ENCODE results near the gene MAP2K4. TPM values are rescaled to one million over a fixed set of nuclear protein-coding genes. Genes with fewer than 3 reads are reported as not detected.

The MAP2K4 gene
- total and polyA plus RNA-seq, 2 of the 13 experiments (the other 11 are each of a cell fraction or from before 2014, with no cell fraction given): 21.5 to 35.6 TPM

DNA sequence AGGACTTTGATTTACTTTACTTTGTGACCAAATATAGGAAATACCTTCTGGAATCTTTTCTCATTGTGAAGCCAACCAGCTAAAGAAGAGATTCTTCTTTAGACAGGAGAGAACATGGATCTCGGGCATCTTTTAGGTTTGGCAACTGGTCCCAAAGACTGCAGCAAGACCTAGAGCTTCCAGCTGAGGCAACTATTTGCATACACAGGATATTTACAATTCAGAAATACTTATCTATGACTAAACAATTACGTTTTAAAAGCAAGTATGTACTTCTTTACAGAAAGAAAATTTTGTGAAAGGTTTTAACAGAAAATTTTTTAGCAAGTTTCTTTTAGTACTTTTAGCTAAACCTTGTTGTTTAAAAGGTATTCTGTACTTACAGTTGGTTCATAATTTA lies 106.5 kb downstream of the MAP2K4 start:
- Histone ChIP-seq H3K4me3 (replicated peaks in 1 of 3; ENCODE audit: insufficient read depth in 1 of 3, low read depth in 2 of 3, low read length in 3 of 3) (no peak overlapping the region), H3K9me3 (ENCODE audit: low read length) (no peaks in the 10 kb centered on the region), H3K27me3 (ENCODE audit: control insufficient read depth in 1 of 2, insufficient read depth in 2 of 2, low read length in 2 of 2) (no peaks in the 10 kb centered on the region), H3K79me2 (ENCODE audit: insufficient read depth, low read length) (no peaks in the 10 kb centered on the region), H3K4me2 (ENCODE audit: low read depth, low read length) (no peak overlapping the region), H3K4me1 (ENCODE audit: insufficient read depth, low read length) (no peaks in the 10 kb centered on the region), H3K9ac (ENCODE audit: insufficient read depth, low read depth, low read length) (no peak overlapping the region), H3K27ac (ENCODE audit: extremely low read length, insufficient read depth, low read length) (no peak overlapping the region), H3K36me3 (replicated peaks in 1 of 2; ENCODE audit: control insufficient read depth in 1 of 2, insufficient read depth in 2 of 2, low read length in 2 of 2) (peaks cover 6 to 53% of the 10 kb centered on the region in 2 experiments), H2AFZ (ENCODE audit: low read length) (no peak overlapping the region), H4K20me1 (ENCODE audit: insufficient read depth, low read length) (no peaks in the 10 kb centered on the region)
- CTCF ChIA-PET (ENCODE audit: low intra/inter-chr PET ratio, low total read pairs): no interaction called here
- BruUV-seq (replicated peaks): no TSS peak
- intact Hi-C loops (cut with micrococcal nuclease; ENCODE audit: unreplicated experiment) (no loop called here), in situ Hi-C loops (cut with HindIII; ENCODE audit: extremely low pct_ligation_motif_present, low pct_unique_long_range_greater_than_20kb) (no loop called here)
- FAIRE-seq (no peak), ATAC-seq (no peak), DNase-seq (ENCODE audit: low spot score) (no peak)
- TF ChIP-seq MXD4 (CRISPR knock-in tag; IDR thresholded peaks at IDR 0.05) (no peak), PHB2 (IDR thresholded peaks at IDR 0.05; ENCODE audit: partially characterized antibody) (no peak), THAP8 (CRISPR knock-in tag; IDR thresholded peaks at IDR 0.05; ENCODE audit: borderline replicate concordance) (no peak), ZNF282 (IDR thresholded peaks at IDR 0.05; ENCODE audit: partially characterized antibody) (no peak), ZNF205 (CRISPR knock-in tag; IDR thresholded peaks at IDR 0.05) (no peak), SUZ12 (IDR thresholded peaks at IDR 0.05; ENCODE audit: low read depth, low read length) (no peak), ZNF616 (CRISPR knock-in tag; IDR thresholded peaks at IDR 0.05; ENCODE audit: low read depth) (no peak), ZNF430 (CRISPR knock-in tag; IDR thresholded peaks at IDR 0.05) (no peak), ZNF451 (CRISPR knock-in tag; IDR thresholded peaks at IDR 0.05) (no peak), TBL1XR1 (IDR thresholded peaks at IDR 0.05; ENCODE audit: borderline replicate concordance, low read length, partially characterized antibody) (no peak)
- TF ChIP-seq, protein P1, sequence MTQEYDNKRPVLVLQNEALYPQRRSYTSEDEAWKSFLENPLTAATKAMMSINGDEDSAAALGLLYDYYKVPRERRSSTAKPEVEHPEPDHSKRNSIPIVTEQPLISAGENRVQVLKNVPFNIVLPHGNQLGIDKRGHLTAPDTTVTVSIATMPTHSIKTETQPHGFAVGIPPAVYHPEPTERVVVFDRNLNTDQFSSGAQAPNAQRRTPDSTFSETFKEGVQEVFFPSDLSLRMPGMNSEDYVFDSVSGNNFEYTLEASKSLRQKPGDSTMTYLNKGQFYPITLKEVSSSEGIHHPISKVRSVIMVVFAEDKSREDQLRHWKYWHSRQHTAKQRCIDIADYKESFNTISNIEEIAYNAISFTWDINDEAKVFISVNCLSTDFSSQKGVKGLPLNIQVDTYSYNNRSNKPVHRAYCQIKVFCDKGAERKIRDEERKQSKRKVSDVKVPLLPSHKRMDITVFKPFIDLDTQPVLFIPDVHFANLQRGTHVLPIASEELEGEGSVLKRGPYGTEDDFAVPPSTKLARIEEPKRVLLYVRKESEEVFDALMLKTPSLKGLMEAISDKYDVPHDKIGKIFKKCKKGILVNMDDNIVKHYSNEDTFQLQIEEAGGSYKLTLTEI (CRISPR knock-in tag; conservative IDR thresholded peaks at IDR 0.05): no peak
- POLR2A ChIA-PET: no interaction called here
- 94% methylated on average over 2 of the region's 2 CpGs for WGBS (ENCODE audit: low lambda C conversion rate)
